Activated CD8-positive, alpha-beta memory T cell treated with anti-CD3 and anti-CD28 coated beads, Interleukin-2, amount 50 U/mL, for 4 hours (primary cell): ENCODE data around the gene NBEA.

ENCODE experiments used
- DNase-seq: peaks from one replicate; pipeline ENCODE4 v3.0.0-alpha.2; 2020

NBEA gene

GRCh38 chr13:35478271-35479037 lies 536.4 kb downstream of the NBEA start:
- DNase-seq: no peak

- DNase-seq: no peak
These were observed 537.0 kb downstream of the NBEA start for GRCh38 chr13:35479038-35479492.

- DNase-seq: no peak
These were observed 537.6 kb downstream of the NBEA start for GRCh38 chr13:35479706-35480105.

GRCh38 chr13:35480346-35480745 lies 538.3 kb downstream of the NBEA start:
- DNase-seq: no peak

- no peak for DNase-seq
These were observed 539.7 kb downstream of the NBEA start for GRCh38 chr13:35481777-35482176.

- no peak for DNase-seq
These were observed 540.5 kb downstream of the NBEA start for GRCh38 chr13:35482527-35482926.

GRCh38 chr13:35483761-35484160 lies 541.7 kb downstream of the NBEA start:
- no peak for DNase-seq

GRCh38 chr13:35484384-35484783 lies 542.3 kb downstream of the NBEA start:
- DNase-seq: no peak

GRCh38 chr13:35485424-35485823 lies 543.4 kb downstream of the NBEA start:
- no peak for DNase-seq

GRCh38 chr13:35489050-35489449 lies 547.0 kb downstream of the NBEA start:
- DNase-seq: no peak

- DNase-seq: no peak
These were observed 553.9 kb downstream of the NBEA start for GRCh38 chr13:35496006-35496405.

- DNase-seq: no peak
These were observed 554.8 kb downstream of the NBEA start for GRCh38 chr13:35496761-35497386.

GRCh38 chr13:35498231-35498630 lies 556.2 kb downstream of the NBEA start:
- DNase-seq: no peak

GRCh38 chr13:35499196-35499662 lies 557.2 kb downstream of the NBEA start:
- DNase-seq: no peak

GRCh38 chr13:35499676-35500075 lies 557.6 kb downstream of the NBEA start:
- no peak for DNase-seq

- no peak for DNase-seq
These were observed 558.1 kb downstream of the NBEA start for GRCh38 chr13:35500144-35500543.

- no peak for DNase-seq
These were observed 559.7 kb downstream of the NBEA start for GRCh38 chr13:35501661-35502235.

GRCh38 chr13:35502456-35502855 lies 560.4 kb downstream of the NBEA start:
- no peak for DNase-seq

GRCh38 chr13:35512271-35512920 lies 570.3 kb downstream of the NBEA start:
- no peak for DNase-seq

- no peak for DNase-seq
These were observed 572.0 kb downstream of the NBEA start for GRCh38 chr13:35514061-35514477.

- no peak for DNase-seq
These were observed 572.9 kb downstream of the NBEA start for GRCh38 chr13:35514801-35515502.

- DNase-seq: no peak
These were observed 576.4 kb downstream of the NBEA start for GRCh38 chr13:35518337-35518946.
